HepG2 (cell line): ENCODE results near the gene MOV10L1. TPM values are rescaled to one million over a fixed set of nuclear protein-coding genes. Genes with fewer than 3 reads are reported as not detected.

Experiments
- ATAC-seq: fragments of 200-7000 bp; cut with Tn5 transposase; 3 replicates; pipeline ENCODE4 v1.9.1; 2020; ENCODE audit warnings: mild to moderate bottlenecking, moderate library complexity
- BruUV-seq: library from RNA; stranded (reverse); fragments of 400-500 nt; replicated peaks from 2 replicates; lab custom pipeline; 2021; lab: Mats Ljungman, UMichigan
- CTCF ChIA-PET: fragments of 300-600 bp; formaldehyde crosslinking; extraction: SDS; loops from one replicate; lab custom pipeline; 2021; ENCODE audit warnings: low total read pairs, inconsistent platforms, low intra/inter-chr PET ratio; lab: Yijun Ruan, JAX
- POLR2A ChIA-PET: fragments of 350-600 bp; sonication (Branson Sonifier 250); formaldehyde crosslinking; loops from one replicate; lab custom pipeline; 2020; ENCODE audit warnings: antibody characterized with exemption, inconsistent platforms; lab: Yijun Ruan, JAX
- DNase-seq: peaks from one replicate; pipeline ENCODE4 v3.0.0-alpha.2; 2015; ENCODE audit warnings: low spot score
- FAIRE-seq: peaks from 3 replicates; lab custom pipeline; 2011; peaks lifted over from hg19 to GRCh38; lab: Jason Lieb, UNC
- H2AFZ ChIP-seq: one replicate; pipeline ENCODE4 v1.6.1; 2011; ENCODE audit warnings: low read length, inconsistent platforms
- H3K27ac ChIP-seq: fragments of 300-600 bp; 3 replicates; pipeline ENCODE4 v1.8.0; 2011; ENCODE audit warnings: mixed run types, mild to moderate bottlenecking, mixed read lengths, low read length, inconsistent platforms; ENCODE audit not compliant: insufficient read depth; ENCODE audit errors: extremely low read length
- H3K27me3 ChIP-seq, 2 experiments: fragments of 200-600 bp in 1 of 2; 2 replicates in 1 of 2; 3 replicates in 1 of 2; pipeline versions ENCODE4 v1.6.0 to v1.8.0; 2011; ENCODE audit warnings: low read length in 2 of 2, mild to moderate bottlenecking in 2 of 2, moderate library complexity in 2 of 2, inconsistent platforms in 1 of 2; ENCODE audit not compliant: insufficient read depth in 2 of 2, control insufficient read depth in 1 of 2
- H3K36me3 ChIP-seq, 2 experiments: fragments of 200-600 bp in 1 of 2; replicated peaks in 1 of 2; 2 replicates in 1 of 2; 3 replicates in 1 of 2; pipeline versions ENCODE4 v1.5.1 to v1.8.0; 2011; ENCODE audit warnings: low read length in 2 of 2, inconsistent platforms in 1 of 2; ENCODE audit not compliant: insufficient read depth in 2 of 2, control insufficient read depth in 1 of 2
- H3K4me1 ChIP-seq: 2 replicates; pipeline ENCODE4 v1.5.1; 2012; ENCODE audit warnings: low read length, inconsistent platforms; ENCODE audit not compliant: insufficient read depth
- H3K4me2 ChIP-seq: 2 replicates; pipeline ENCODE4 v1.6.0; 2011; ENCODE audit warnings: low read depth, low read length, inconsistent platforms
- H3K4me3 ChIP-seq, 3 experiments: fragments of 200-600 bp in 1 of 3; sonication (generic), shearing (Covaris generic) in 1 of 3; replicated peaks in 1 of 3; 2 replicates each; pipeline ENCODE4 v1.5.1; 2011 to 2016; ENCODE audit warnings: low read length in 3 of 3, inconsistent platforms in 2 of 3, low read depth in 2 of 3, mild to moderate bottlenecking in 2 of 3, control low read depth in 1 of 3, mixed read lengths in 1 of 3; ENCODE audit not compliant: insufficient read depth in 1 of 3
- H3K79me2 ChIP-seq: one replicate; pipeline ENCODE4 v1.6.1; 2011; ENCODE audit warnings: low read length, inconsistent platforms; ENCODE audit not compliant: insufficient read depth
- H3K9ac ChIP-seq: 2 replicates; pipeline ENCODE4 v1.6.0; 2011; ENCODE audit warnings: mild to moderate bottlenecking, low read depth, low read length, inconsistent platforms; ENCODE audit not compliant: insufficient read depth
- H3K9me3 ChIP-seq: 2 replicates; pipeline ENCODE4 v1.5.1; 2012; ENCODE audit warnings: mild to moderate bottlenecking, low read length
- H4K20me1 ChIP-seq: 2 replicates; pipeline ENCODE4 v1.6.0; 2011; ENCODE audit warnings: inconsistent platforms, mild to moderate bottlenecking, low read length, moderate library complexity; ENCODE audit not compliant: insufficient read depth
- ETV5 ChIP-seq: IDR thresholded peaks from 2 replicates; pipeline ENCODE4 v1.6.1; 2018; ENCODE audit warnings: missing biosample characterization, missing genetic modification reagents, inconsistent platforms, borderline replicate concordance
- EZH2 ChIP-seq: conservative IDR thresholded peaks from 2 replicates; pipeline ENCODE4 v1.6.1; 2012; ENCODE audit warnings: mild to moderate bottlenecking, low read depth, low read length, moderate library complexity
- FIP1L1 ChIP-seq: fragments of 200-400 bp; formaldehyde crosslinking; IDR thresholded peaks from 2 replicates; pipeline ENCODE4 v1.6.1; 2018; ENCODE audit warnings: low read depth, mild to moderate bottlenecking, low read length, moderate library complexity, borderline replicate concordance; ENCODE audit not compliant: insufficient read depth
- KLF15 ChIP-seq: sonication (generic); formaldehyde crosslinking; IDR thresholded peaks from 2 replicates; pipeline ENCODE4 v1.8.1; 2023; ENCODE audit warnings: borderline replicate concordance, mild to moderate bottlenecking, inconsistent platforms, missing genetic modification reagents, mixed read lengths
- MEF2D ChIP-seq: sonication (generic); formaldehyde crosslinking; IDR thresholded peaks from 2 replicates; pipeline ENCODE4 v1.5.1; 2020; ENCODE audit warnings: mild to moderate bottlenecking, missing genetic modification reagents
- SMYD3 ChIP-seq: sonication (generic); formaldehyde crosslinking; IDR thresholded peaks from 2 replicates; pipeline ENCODE4 v1.8.1; 2023; ENCODE audit warnings: mild to moderate bottlenecking, missing genetic modification reagents
- SRSF4 ChIP-seq: fragments of 200-400 bp; formaldehyde crosslinking; IDR thresholded peaks from one replicate; pipeline ENCODE4 v1.6.1; 2018; ENCODE audit warnings: mild to moderate bottlenecking, low read depth, low read length, moderate library complexity; ENCODE audit not compliant: poor library complexity, severe bottlenecking
- THAP8 ChIP-seq: sonication (generic); formaldehyde crosslinking; IDR thresholded peaks from 2 replicates; pipeline ENCODE4 v1.5.1; 2020; ENCODE audit warnings: missing genetic modification reagents, mild to moderate bottlenecking, borderline replicate concordance
- ZBTB37 ChIP-seq: sonication (generic); formaldehyde crosslinking; IDR thresholded peaks from 2 replicates; pipeline ENCODE4 v1.4.0; 2020; ENCODE audit warnings: mild to moderate bottlenecking, missing genetic modification reagents
- ZNF441 ChIP-seq: sonication (generic); formaldehyde crosslinking; IDR thresholded peaks from 2 replicates; pipeline ENCODE4 v1.7.0; 2021; ENCODE audit warnings: missing genetic modification reagents, borderline replicate concordance
- ZNF598 ChIP-seq: sonication (generic); formaldehyde crosslinking; IDR thresholded peaks from 2 replicates; pipeline ENCODE4 v1.5.1; 2020; ENCODE audit warnings: mild to moderate bottlenecking, missing genetic modification reagents, borderline replicate concordance
- ZNF816 ChIP-seq: sonication (generic); formaldehyde crosslinking; IDR thresholded peaks from 2 replicates; pipeline ENCODE4 v1.8.0; 2022; ENCODE audit warnings: missing genetic modification reagents, mild to moderate bottlenecking, borderline replicate concordance
- WGBS: methylation state at CpG from one replicate; pipeline ENCODE4 v1.1.6; 2017; ENCODE audit warnings: low lambda C conversion rate; 5-methylcytosine and 5-hydroxymethylcytosine counted together
- in situ Hi-C: cut with HindIII; loops from 2 replicates; pipeline ENCODE4 v1.10.0; 2017; ENCODE audit warnings: low pct_unique_long_range_greater_than_20kb; ENCODE audit not compliant: extremely low pct_ligation_motif_present
- intact Hi-C: fragments of 100-400 bp; cut with micrococcal nuclease; formaldehyde crosslinking; loops from one replicate; pipeline ENCODE4 v1.10.0; 2022; ENCODE audit not compliant: unreplicated experiment
- polyA plus RNA-seq, 8 experiments: library from polyadenylated mRNA; depleted of rRNA in 3 of 8; stranded (reverse) in 7 of 8; unstranded in 1 of 8; fragments of >200 nt; fragmentation: Illumina TruSeq in 4 of 8; extraction: Trizol in 4 of 8; gene quantifications; 2 replicates each; pipeline versions ENCODE4 v1.2.1 to v1.2.3, GENCODE V29; 2011 to 2016; ENCODE audit warnings: low read depth in 4 of 8, missing spikeins in 1 of 8, mixed read lengths in 1 of 8; ENCODE audit not compliant: insufficient read depth in 1 of 8
- total RNA-seq, 5 experiments: library from RNA; depleted of rRNA; stranded (reverse); fragments of >200 nt; fragmentation: Illumina TruSeq; extraction: Trizol; gene quantifications; 2 replicates each; pipeline ENCODE4 v1.2.3, GENCODE V29; 2016; ENCODE audit warnings: low read depth in 1 of 5

Gene MOV10L1
- total and polyA plus RNA-seq, 2 of the 13 experiments (the other 11 are each of a cell fraction or from before 2014, with no cell fraction given): 0.11 to 0.12 TPM

- no TSS peak for BruUV-seq
- in situ Hi-C loops: no loop called here
- WGBS: 68% methylated on average over 9 of the region's 9 CpGs
- ChIA-PET CTCF (no interaction called here), POLR2A (no interaction called here)
- Histone ChIP-seq H3K9ac (no peak overlapping the region), H4K20me1 (no peaks in the 10 kb centered on the region), H3K4me3 (no peak overlapping the region), H3K79me2 (no peaks in the 10 kb centered on the region), H3K27ac (no peak overlapping the region), H2AFZ (no peak overlapping the region), H3K4me2 (no peak overlapping the region), H3K27me3 (peaks cover 5 to 45% of the 10 kb centered on the region in 2 experiments; a peak in 4 of 5 replicates), H3K9me3 (no peaks in the 10 kb centered on the region), H3K4me1 (peaks cover 25% of the 10 kb centered on the region), H3K36me3 (no peaks in the 10 kb centered on the region)
- intact Hi-C loops: no loop called here
- FAIRE-seq: no peak
- no peak for ATAC-seq
- DNase-seq: no peak
- no peak for TF ChIP-seq ZNF441 (CRISPR knock-in tag)
- TF ChIP-seq ETV5 (CRISPR knock-in tag): no peak
- TF ChIP-seq MEF2D (CRISPR knock-in tag): no peak
- TF ChIP-seq KLF15: no peak
- TF ChIP-seq EZH2: no peak
- no peak for TF ChIP-seq SRSF4
- no peak for TF ChIP-seq THAP8 (CRISPR knock-in tag)
- no peak for TF ChIP-seq FIP1L1
- no peak for TF ChIP-seq SMYD3 (CRISPR knock-in tag)
- TF ChIP-seq ZNF816 (CRISPR knock-in tag): no peak
- no peak for TF ChIP-seq ZBTB37 (CRISPR knock-in tag)
- TF ChIP-seq ZNF598: no peak
These were observed 11.0 kb upstream of the MOV10L1 start for GRCh38 chr22:50078761-50079160.
